Measurements from ENCODE around the gene S1PR1.

- TF ChIP-seq, protein P1, sequence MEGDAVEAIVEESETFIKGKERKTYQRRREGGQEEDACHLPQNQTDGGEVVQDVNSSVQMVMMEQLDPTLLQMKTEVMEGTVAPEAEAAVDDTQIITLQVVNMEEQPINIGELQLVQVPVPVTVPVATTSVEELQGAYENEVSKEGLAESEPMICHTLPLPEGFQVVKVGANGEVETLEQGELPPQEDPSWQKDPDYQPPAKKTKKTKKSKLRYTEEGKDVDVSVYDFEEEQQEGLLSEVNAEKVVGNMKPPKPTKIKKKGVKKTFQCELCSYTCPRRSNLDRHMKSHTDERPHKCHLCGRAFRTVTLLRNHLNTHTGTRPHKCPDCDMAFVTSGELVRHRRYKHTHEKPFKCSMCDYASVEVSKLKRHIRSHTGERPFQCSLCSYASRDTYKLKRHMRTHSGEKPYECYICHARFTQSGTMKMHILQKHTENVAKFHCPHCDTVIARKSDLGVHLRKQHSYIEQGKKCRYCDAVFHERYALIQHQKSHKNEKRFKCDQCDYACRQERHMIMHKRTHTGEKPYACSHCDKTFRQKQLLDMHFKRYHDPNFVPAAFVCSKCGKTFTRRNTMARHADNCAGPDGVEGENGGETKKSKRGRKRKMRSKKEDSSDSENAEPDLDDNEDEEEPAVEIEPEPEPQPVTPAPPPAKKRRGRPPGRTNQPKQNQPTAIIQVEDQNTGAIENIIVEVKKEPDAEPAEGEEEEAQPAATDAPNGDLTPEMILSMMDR (conservative IDR thresholded peaks at IDR 0.05), result no peak
- TF ChIP-seq EZH2 (IDR thresholded peaks at IDR 0.05; ENCODE audit: low read depth), result no peak
Measured at GRCh38 chr1:101251504-101251903, 14.7 kb downstream of the S1PR1 start.

All from PC-9 (cell line).